HG02678 (cell line): Measurements from ENCODE around the gene CNTNAP5.

Experiments
- ATAC-seq: cut with Tn5 transposase; IDR thresholded peaks from one replicate; pipeline ENCODE4 v1.9.1; 2021; ENCODE audit warnings: mild to moderate bottlenecking, moderate library complexity; ENCODE audit not compliant: unreplicated experiment

CNTNAP5 gene

DNA sequence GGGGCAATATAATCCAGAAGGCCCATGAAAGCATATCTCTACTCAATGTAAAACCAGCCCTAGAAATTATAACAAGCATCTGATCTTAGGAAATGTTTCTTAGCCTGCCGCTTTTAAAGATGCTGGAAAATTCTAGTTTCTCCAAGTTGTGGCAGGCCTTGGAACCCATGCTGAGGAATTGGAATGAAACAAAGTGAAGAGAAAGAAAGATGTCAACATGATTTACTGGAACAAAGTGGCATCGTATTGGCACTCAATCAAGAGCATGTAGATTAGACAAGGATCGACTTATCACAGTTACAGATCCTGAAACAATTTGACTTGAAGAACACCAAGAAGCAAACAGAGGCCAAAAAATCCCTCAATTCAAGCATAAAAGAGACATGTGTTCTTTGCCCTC is 28.7 kb downstream of the CNTNAP5 start:
- no peak for ATAC-seq

- no peak for ATAC-seq
Observed at GRCh38 chr2:124063596-124063995, 38.5 kb downstream of the CNTNAP5 start.

GRCh38 chr2:124065636-124066035 is 40.5 kb downstream of the CNTNAP5 start:
- ATAC-seq = no peak

GRCh38 chr2:124066776-124067175 is 41.7 kb downstream of the CNTNAP5 start:
- no peak for ATAC-seq

DNA sequence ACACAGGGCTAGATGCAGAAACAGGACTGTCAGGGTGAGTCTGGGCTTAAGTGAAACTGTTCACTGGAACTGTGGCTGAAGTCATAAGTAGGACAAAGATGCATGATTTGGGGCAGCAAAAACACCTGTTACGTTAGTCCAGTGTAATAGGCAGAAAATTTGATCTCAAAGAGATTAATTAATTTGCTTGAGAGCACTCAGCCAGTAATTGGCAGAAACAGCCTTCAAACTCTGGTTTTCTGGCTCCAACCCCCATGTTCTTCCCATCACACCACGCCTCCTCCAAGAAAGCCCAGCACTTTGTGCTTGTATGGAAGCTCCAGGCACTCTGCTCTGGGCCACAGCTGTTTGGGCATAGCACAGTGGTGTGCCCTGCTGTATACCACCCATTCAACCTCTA is 54.0 kb downstream of the CNTNAP5 start:
- ATAC-seq = no peak

DNA sequence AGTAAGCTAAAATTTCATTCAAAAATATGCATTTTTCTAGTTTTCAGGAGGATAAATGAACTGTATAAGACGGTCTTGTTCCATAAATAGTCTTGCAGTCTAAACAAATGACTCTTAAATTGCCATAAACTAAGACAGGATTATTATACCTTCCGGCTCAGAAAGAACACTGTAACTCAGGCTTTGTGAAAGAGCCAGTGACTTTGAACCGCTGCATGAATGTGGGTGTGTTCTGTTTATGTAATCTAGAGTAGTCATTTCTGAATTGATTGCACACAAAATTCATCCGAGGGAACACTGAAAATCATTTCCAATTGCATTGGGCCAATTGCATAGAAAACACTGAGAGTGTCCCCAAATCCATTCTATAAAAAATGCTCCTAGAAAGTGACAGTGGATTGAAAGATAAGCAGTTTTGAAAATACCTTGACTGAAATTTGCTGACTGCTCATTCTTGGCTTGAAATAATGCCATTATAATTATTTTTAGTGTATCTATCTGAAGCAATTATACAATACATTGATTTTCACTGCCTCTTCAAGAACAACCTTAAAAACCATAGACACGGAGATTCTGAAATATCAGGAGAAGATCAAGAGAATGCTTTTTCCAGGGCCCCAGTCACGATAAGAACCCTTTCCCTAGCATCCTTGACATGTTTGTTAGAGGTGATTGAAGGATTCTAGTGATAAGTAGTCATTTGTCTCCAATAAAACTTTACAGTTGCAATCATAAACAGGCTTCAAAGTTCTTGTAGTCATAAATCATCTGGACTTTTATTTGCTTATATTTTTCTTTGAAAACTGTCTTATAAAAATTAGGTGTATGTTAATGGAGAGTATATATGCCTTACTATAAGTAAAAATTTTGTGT is 55.4 kb downstream of the CNTNAP5 start:
- ATAC-seq = no peak

DNA sequence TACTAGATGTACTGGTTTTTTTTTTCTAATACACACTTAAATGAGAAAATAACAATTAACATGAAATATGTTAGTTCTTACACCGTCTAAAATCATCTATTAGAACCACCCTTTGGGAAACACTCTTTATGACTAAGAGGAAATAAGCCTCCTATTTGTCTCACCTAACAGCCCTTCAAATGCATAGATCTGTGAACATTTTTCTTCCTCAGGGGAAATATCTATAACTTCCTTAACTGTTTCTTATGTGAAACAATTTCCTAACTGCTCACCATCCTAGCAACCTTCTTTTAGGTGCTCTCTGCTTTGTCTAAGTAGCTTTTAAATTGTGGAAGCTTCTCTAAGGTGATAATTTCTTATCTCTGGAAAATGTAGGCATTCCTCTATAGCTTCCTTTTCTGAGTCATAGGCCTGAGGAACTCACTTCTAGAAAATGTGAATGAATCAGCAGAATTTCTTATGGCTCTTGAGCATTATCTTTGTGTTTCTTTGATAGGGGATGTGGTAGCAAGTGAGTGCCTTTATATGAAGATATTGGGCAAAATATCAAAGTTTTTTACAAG is 56.1 kb downstream of the CNTNAP5 start:
- ATAC-seq = no peak

GRCh38 chr2:124088616-124089015 is 63.5 kb downstream of the CNTNAP5 start:
- ATAC-seq = no peak

- no peak for ATAC-seq
Observed at GRCh38 chr2:124091721-124092120, 66.6 kb downstream of the CNTNAP5 start.

DNA sequence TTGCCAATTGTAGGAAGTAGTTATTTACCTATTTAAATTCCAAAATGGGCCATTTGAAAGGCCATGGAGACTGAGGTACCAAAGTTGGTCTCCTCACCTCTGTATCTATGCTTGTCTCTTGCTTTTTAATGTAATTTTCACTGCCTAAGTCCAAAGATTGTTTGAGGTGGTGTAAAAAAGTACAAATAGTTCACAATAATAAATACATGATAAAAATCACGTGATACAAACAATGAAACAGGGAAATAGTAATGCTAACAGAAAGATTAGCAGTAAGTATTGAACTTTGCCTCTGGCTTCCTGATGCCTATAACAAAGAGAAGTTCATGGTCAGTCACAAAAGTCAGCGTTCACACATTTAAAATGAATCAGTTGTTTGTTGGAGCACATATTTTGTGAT is 67.6 kb downstream of the CNTNAP5 start:
- no peak for ATAC-seq

DNA sequence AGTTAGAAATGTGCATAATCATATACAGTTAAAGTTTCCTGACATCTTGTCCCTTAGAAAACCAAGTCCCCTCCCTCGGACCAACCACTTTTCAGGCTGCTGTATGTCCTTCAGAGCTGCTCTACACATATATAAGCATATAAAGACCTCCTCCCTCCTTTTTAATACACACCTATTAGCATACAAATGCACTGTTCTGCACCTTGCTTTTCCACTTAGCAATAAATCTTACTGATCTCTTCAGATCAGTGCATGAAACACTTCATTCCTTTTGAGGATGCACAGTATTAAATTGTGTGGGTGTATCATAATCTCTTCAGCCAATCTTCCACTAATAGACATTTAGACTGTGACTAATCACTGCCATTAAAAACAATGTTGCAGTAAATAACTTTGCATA is 79.8 kb downstream of the CNTNAP5 start:
- ATAC-seq = no peak

DNA sequence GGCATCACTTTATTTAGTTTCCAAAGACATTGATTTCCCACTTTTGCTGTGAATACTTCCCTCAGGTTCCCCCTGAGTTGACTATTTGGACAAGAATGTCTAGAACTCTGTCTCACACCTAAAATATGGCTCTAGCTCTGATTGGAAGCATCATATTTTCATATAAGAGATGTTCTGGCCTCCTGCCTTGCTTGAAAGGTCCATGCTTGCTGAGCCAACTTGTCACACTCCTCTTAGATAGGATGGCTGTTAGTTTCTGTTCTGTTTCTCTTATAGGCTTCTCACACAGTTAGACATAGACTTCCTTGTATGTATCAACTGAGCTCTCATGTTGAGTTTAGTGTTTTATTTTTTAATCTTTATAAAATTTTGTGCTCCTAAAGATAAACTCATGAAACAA is 87.1 kb downstream of the CNTNAP5 start:
- ATAC-seq = no peak

GRCh38 chr2:124112966-124113365 is 87.9 kb downstream of the CNTNAP5 start:
- no peak for ATAC-seq

DNA sequence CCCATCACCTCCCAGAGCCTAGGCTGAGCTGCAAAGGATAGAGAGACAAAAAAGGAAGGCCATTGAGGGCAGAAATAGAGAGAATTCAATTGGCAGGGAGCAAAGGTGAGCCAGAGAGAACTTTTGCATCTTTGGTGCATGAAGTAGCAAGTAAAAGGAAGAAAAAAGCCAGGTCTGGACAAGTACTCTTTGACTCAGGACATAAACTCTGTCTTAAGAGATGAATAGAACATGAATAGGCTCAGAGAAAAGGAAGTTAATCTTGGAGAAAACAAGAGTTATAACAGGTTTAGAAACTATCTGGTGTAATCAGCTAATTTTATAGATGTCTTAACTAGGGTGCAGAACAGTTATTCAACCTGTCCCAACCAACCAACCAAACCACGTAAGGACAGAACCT is 95.2 kb downstream of the CNTNAP5 start:
- no peak for ATAC-seq

GRCh38 chr2:124121106-124121505 is 96.0 kb downstream of the CNTNAP5 start:
- ATAC-seq = no peak

GRCh38 chr2:124121760-124122275 is 96.7 kb downstream of the CNTNAP5 start:
- no peak for ATAC-seq

DNA sequence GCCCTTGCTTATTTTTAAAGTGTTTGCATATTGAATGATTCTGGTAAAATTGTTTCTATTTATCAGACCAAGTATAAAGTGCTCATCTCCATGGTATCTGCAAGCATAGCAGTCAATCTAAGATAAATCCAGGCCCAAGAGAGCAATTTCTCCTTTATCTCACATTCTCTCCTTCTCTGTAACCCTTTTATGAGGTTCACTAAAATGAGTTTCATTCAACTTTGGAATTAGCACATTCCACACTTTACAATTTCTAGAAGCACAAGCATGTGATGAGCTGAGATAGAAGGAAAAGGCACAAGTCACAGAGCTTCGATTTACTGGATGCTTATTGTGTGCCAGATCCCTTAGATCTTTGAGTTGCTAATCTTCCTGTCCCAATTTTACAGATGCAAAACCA is 97.3 kb downstream of the CNTNAP5 start:
- ATAC-seq = no peak

DNA sequence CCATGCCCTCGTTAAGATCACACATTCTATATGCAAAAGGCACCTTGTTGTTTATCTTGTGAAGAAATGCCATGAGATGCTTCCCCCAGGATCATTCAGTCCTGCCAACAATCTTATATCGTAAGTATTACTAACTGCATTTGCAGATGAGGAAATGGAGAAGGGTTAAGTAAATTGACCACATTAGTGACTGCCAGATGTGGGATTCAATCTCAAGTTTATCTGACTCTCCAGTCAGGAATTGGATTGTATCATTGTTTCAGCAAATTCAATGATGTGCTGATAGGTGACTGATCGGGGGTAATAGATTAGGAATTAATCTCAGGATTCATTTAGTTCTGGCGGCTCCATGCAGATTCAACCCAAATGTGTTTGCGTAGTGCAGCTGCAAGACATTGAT is 106.2 kb downstream of the CNTNAP5 start:
- no peak for ATAC-seq

GRCh38 chr2:124136110-124136509 is 111.0 kb downstream of the CNTNAP5 start:
- no peak for ATAC-seq

DNA sequence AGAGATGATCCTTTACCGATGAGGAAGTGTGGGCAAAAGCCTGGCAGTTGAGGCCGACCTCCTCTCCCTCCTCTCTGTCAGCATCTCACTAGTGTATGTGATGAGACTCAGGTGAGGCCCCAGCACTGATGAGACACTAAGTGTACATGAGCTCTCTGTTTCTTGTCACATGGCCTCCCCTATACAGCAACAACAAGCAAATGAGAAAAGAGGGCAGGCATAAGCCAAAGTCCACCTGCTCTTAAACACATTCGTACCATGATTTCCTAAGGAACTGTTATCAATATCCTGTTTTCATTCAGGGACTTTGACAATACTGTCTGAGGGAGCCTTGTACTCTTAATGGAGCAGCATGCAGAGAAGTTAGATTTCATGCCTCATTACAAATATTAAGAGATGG is 113.0 kb downstream of the CNTNAP5 start:
- ATAC-seq = no peak

- no peak for ATAC-seq
Observed at GRCh38 chr2:124145982-124146381, 120.9 kb downstream of the CNTNAP5 start.

- no peak for ATAC-seq
Observed at GRCh38 chr2:124147552-124147951, 122.5 kb downstream of the CNTNAP5 start.
